ENCODE results near the gene TJP3. TPM values are rescaled to one million over a fixed set of nuclear protein-coding genes. Genes with fewer than 3 reads are reported as not detected.

Gene TJP3
- total RNA-seq, 1 experiment from 2014 or later = not detected

DNA sequence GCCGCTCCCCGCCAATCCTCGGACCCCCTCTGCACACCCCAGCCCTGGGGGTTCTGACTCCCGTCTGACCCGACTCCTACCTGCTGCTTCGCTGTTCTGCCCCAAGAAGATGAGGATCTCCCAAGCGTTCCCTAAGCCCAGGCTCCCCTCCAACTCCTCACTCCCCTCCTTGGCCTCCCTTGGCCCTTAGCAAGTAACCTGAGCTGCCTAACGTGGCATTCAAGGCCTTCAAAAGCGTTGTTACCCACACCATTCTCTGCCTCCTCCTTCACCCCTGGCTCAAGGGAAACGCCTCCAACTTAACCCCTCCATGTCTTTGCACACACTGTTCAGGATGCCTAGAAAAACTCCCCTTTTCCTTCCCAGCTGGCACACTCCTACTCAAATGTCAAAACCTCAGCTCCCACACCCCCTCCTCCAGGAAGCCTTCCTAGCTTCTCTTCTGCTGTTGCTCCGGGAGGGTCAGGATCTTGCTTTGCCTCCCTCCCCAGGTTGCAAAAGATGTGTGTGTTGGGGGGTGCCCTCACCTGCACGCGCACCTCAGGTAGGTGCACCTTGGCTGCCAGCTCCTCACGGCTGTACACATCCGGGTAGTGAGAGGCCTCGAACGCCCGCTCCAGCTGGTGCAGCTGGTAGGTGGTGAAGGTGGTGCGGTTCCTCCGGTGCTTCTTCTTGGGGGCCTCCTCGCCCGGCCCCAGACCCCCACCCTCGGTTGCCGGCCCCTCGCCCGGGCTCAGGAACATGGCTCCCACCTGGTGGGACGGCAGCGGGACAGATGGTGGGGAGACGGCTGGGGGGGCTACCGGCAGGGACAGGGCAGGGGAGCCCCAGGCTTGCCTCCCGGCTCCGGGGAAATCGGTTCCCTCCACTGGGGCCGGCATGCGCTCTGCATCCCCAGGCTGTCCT is 63.1 kb downstream of the TJP3 start:
- no peak overlapping the region for H3K27ac ChIP-seq (ENCODE audit: low read depth, low read length, poor library complexity, severe bottlenecking)
- ChIA-PET POLR2A (ENCODE audit: low non-redundant PET) (no interaction called here), CTCF (no interaction called here)
- TF ChIP-seq EZH2 (IDR thresholded peaks at IDR 0.05; ENCODE audit: borderline replicate concordance, low read depth, low read length, poor library complexity, severe bottlenecking) = no peak
- TF ChIP-seq, protein P1, sequence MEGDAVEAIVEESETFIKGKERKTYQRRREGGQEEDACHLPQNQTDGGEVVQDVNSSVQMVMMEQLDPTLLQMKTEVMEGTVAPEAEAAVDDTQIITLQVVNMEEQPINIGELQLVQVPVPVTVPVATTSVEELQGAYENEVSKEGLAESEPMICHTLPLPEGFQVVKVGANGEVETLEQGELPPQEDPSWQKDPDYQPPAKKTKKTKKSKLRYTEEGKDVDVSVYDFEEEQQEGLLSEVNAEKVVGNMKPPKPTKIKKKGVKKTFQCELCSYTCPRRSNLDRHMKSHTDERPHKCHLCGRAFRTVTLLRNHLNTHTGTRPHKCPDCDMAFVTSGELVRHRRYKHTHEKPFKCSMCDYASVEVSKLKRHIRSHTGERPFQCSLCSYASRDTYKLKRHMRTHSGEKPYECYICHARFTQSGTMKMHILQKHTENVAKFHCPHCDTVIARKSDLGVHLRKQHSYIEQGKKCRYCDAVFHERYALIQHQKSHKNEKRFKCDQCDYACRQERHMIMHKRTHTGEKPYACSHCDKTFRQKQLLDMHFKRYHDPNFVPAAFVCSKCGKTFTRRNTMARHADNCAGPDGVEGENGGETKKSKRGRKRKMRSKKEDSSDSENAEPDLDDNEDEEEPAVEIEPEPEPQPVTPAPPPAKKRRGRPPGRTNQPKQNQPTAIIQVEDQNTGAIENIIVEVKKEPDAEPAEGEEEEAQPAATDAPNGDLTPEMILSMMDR (conservative IDR thresholded peaks at IDR 0.05; ENCODE audit: low read depth, low read length) = no peak
- no TSS peak for BruUV-seq (replicated peaks)
- no peaks in the 10 kb centered on the region for H3K4me1 ChIP-seq (ENCODE audit: insufficient read depth, low read length, poor library complexity, severe bottlenecking)
- no peaks in the 10 kb centered on the region for H3K36me3 ChIP-seq (ENCODE audit: insufficient read depth, low read length, poor library complexity, severe bottlenecking)
- no peak for DNase-seq (ENCODE audit: low spot score)
- no peaks in the 10 kb centered on the region for H3K9me3 ChIP-seq (ENCODE audit: low read depth, low read length, poor library complexity, severe bottlenecking)
- H3K4me3 ChIP-seq (ENCODE audit: low read depth, low read length, poor library complexity, severe bottlenecking) = no peak overlapping the region
- no peaks in the 10 kb centered on the region for H3K27me3 ChIP-seq (replicated peaks; ENCODE audit: insufficient read depth, low read depth, low read length, poor library complexity)
- intact Hi-C loops (cut with micrococcal nuclease; ENCODE audit: unreplicated experiment) = no loop called here

GRCh38 chr19:3771906-3772455 is 63.8 kb downstream of the TJP3 start, which contains the start of gene RAX2:
RAX2 (minus strand) TSS chr19:3772228; CDS start chr19:3771742, 486 bp downstream.
- intact Hi-C loops (cut with micrococcal nuclease; ENCODE audit: unreplicated experiment) = no loop called here
- ChIA-PET CTCF (no interaction called here), POLR2A (ENCODE audit: low non-redundant PET) (no interaction called here)
- BruUV-seq (replicated peaks) = no TSS peak
- Histone ChIP-seq H3K27me3 (replicated peaks; ENCODE audit: insufficient read depth, low read depth, low read length, poor library complexity) (no peaks in the 10 kb centered on the region), H3K4me3 (ENCODE audit: low read depth, low read length, poor library complexity, severe bottlenecking) (no peak within 1 kb of the TSS), H3K9me3 (ENCODE audit: low read depth, low read length, poor library complexity, severe bottlenecking) (no peaks in the 10 kb centered on the region), H3K4me1 (ENCODE audit: insufficient read depth, low read length, poor library complexity, severe bottlenecking) (no peaks in the 10 kb centered on the region), H3K27ac (ENCODE audit: low read depth, low read length, poor library complexity, severe bottlenecking) (no peak within 1 kb of the TSS), H3K36me3 (ENCODE audit: insufficient read depth, low read length, poor library complexity, severe bottlenecking) (no peaks in the 10 kb centered on the region)
- TF ChIP-seq EZH2 (IDR thresholded peaks at IDR 0.05; ENCODE audit: borderline replicate concordance, low read depth, low read length, poor library complexity, severe bottlenecking) = no peak
- TF ChIP-seq, protein P1 (conservative IDR thresholded peaks at IDR 0.05; ENCODE audit: low read depth, low read length) = no peak
- DNase-seq (ENCODE audit: low spot score) = no peak

GRCh38 chr19:3773814-3774515 is 65.8 kb downstream of the TJP3 start:
- TF ChIP-seq, protein P1 (conservative IDR thresholded peaks at IDR 0.05; ENCODE audit: low read depth, low read length) = no peak
- no peak for TF ChIP-seq EZH2 (IDR thresholded peaks at IDR 0.05; ENCODE audit: borderline replicate concordance, low read depth, low read length, poor library complexity, severe bottlenecking)
- POLR2A ChIA-PET (ENCODE audit: low non-redundant PET) = no interaction called here
- Histone ChIP-seq H3K27ac (ENCODE audit: low read depth, low read length, poor library complexity, severe bottlenecking) (no peak overlapping the region), H3K9me3 (ENCODE audit: low read depth, low read length, poor library complexity, severe bottlenecking) (no peaks in the 10 kb centered on the region), H3K4me3 (ENCODE audit: low read depth, low read length, poor library complexity, severe bottlenecking) (no peak overlapping the region), H3K27me3 (replicated peaks; ENCODE audit: insufficient read depth, low read depth, low read length, poor library complexity) (no peaks in the 10 kb centered on the region), H3K36me3 (ENCODE audit: insufficient read depth, low read length, poor library complexity, severe bottlenecking) (no peaks in the 10 kb centered on the region), H3K4me1 (ENCODE audit: insufficient read depth, low read length, poor library complexity, severe bottlenecking) (no peaks in the 10 kb centered on the region)
- intact Hi-C loops (cut with micrococcal nuclease; ENCODE audit: unreplicated experiment) = no loop called here
- CTCF ChIA-PET = no interaction called here
- BruUV-seq (replicated peaks) = no TSS peak
- DNase-seq (ENCODE audit: low spot score) = no peak
